Panc1 (cell line): Measurements from ENCODE around the gene MORN4. TPM values are rescaled to one million over a fixed set of nuclear protein-coding genes. Genes with fewer than 3 reads are reported as not detected.

Experiments
- ATAC-seq: fragments of 200-7000 bp; cut with Tn5 transposase; 2 replicates; pipeline ENCODE4 v1.9.1; 2020; ENCODE audit warnings: mild to moderate bottlenecking, moderate library complexity
- BruUV-seq: library from RNA; stranded (reverse); fragments of 400-500 nt; replicated peaks from 2 replicates; lab custom pipeline; 2021; lab: Mats Ljungman, UMichigan
- CTCF ChIA-PET: fragments of 300-600 bp; sonication (Branson Sonifier 250); formaldehyde crosslinking; loops from one replicate; lab custom pipeline; 2022; ENCODE audit warnings: antibody characterized with exemption; lab: Charles Lee
- POLR2A ChIA-PET: fragments of 300-600 bp; sonication (Branson Sonifier 250); formaldehyde crosslinking; loops from one replicate; lab custom pipeline; 2022; ENCODE audit warnings: antibody characterized with exemption; lab: Charles Lee
- DNase-seq: peaks from one replicate; pipeline ENCODE4 v3.0.0-alpha.2; 2010; ENCODE audit warnings: low read depth, low spot score
- H3K27ac ChIP-seq: 2 replicates; pipeline ENCODE4 v1.5.1; 2011; ENCODE audit warnings: mild to moderate bottlenecking, low read length, inconsistent platforms
- H3K27me3 ChIP-seq: fragments of 200-500 bp; sonication (Bioruptor generic); 2 replicates; pipeline ENCODE4 v1.6.0; 2014; ENCODE audit warnings: low read length, inconsistent platforms; ENCODE audit not compliant: control insufficient read depth, insufficient read depth
- H3K36me3 ChIP-seq: fragments of 200-500 bp; sonication (Bioruptor generic); 2 replicates; pipeline ENCODE4 v1.5.1; 2014; ENCODE audit warnings: inconsistent platforms, mild to moderate bottlenecking, low read length, moderate library complexity; ENCODE audit not compliant: control insufficient read depth, insufficient read depth
- H3K4me1 ChIP-seq: 2 replicates; pipeline ENCODE4 v1.5.1; 2011; ENCODE audit warnings: inconsistent platforms, mild to moderate bottlenecking, low read length, moderate library complexity; ENCODE audit not compliant: control insufficient read depth, insufficient read depth
- H3K4me3 ChIP-seq, 2 experiments: 2 replicates each; pipeline ENCODE4 v1.5.1; 2011 to 2012; ENCODE audit warnings: low read depth in 2 of 2, low read length in 2 of 2, mild to moderate bottlenecking in 2 of 2, inconsistent platforms in 1 of 2, moderate library complexity in 1 of 2
- H3K9me3 ChIP-seq: fragments of 200-500 bp; sonication (Bioruptor generic); 2 replicates; pipeline ENCODE4 v1.5.1; 2014; ENCODE audit warnings: low read depth, mild to moderate bottlenecking, inconsistent platforms, low read length, moderate library complexity; ENCODE audit not compliant: control insufficient read depth, insufficient read depth
- CTCF ChIP-seq: fragments of 450-650 bp; IDR thresholded peaks from 2 replicates; pipeline ENCODE4 v1.5.1; 2017; ENCODE audit warnings: mild to moderate bottlenecking
- POLR2AphosphoS5 ChIP-seq: IDR thresholded peaks from 2 replicates; pipeline ENCODE4 v1.6.1; 2012; ENCODE audit warnings: mild to moderate bottlenecking, low read depth, low read length, moderate library complexity
- REST ChIP-seq, 2 experiments: IDR thresholded peaks; 2 replicates each; pipeline ENCODE4 v1.6.1; 2011 to 2012; ENCODE audit warnings: low read depth in 2 of 2, control low read depth in 1 of 2, low read length in 1 of 2, mild to moderate bottlenecking in 1 of 2, moderate library complexity in 1 of 2; ENCODE audit not compliant: insufficient read depth in 1 of 2
- SIN3A ChIP-seq: IDR thresholded peaks from 2 replicates; pipeline ENCODE4 v1.6.1; 2012; ENCODE audit warnings: low read depth, mild to moderate bottlenecking, low read length, moderate library complexity, borderline replicate concordance; ENCODE audit not compliant: insufficient read depth
- TCF7L2 ChIP-seq: IDR thresholded peaks from 2 replicates; pipeline ENCODE4 v1.6.1; 2011; ENCODE audit warnings: mild to moderate bottlenecking, low read depth, low read length, inconsistent platforms
- in situ Hi-C: cut with HindIII; loops from 2 replicates; pipeline ENCODE4 v1.10.0; 2016; ENCODE audit warnings: low sequenced_read_pairs, low pct_unique_long_range_greater_than_20kb
- intact Hi-C: fragments of 100-400 bp; cut with micrococcal nuclease; formaldehyde crosslinking; loops from one replicate; pipeline ENCODE4 v1.10.0; 2022; ENCODE audit not compliant: unreplicated experiment
- total RNA-seq: library from RNA; stranded (reverse); gene quantifications from one replicate; pipeline ENCODE4 v1.2.1, GENCODE V29; 2021; ENCODE audit not compliant: unreplicated experiment

The MORN4 gene
- total RNA-seq, 1 experiment from 2014 or later = 17.9 TPM

GRCh38 chr10:97666992-97667391 lies 33.7 kb upstream of the MORN4 start:
- CTCF ChIA-PET = interaction anchor here (0.7 kb wide), 1 partner anchor 14 kb away, joined by 3 read pairs; no protein-coding TSS in a partner anchor
- in situ Hi-C loops = no loop called here

GRCh38 chr10:97664282-97664850 lies 31.1 kb upstream of the MORN4 start:
- H3K27me3 ChIP-seq = no peaks in the 10 kb centered on the region
- in situ Hi-C loops = no loop called here
- BruUV-seq = no TSS peak
- POLR2A ChIA-PET = no interaction called here
- CTCF ChIA-PET = no interaction called here
- TF ChIP-seq CTCF (no peak), TCF7L2 (no peak)
- intact Hi-C loops = no loop called here
- DNase-seq (no peak), ATAC-seq (no peak)
- no peaks in the 10 kb centered on the region for H3K9me3 ChIP-seq
- peaks cover 10% of the 10 kb centered on the region for H3K36me3 ChIP-seq
- no peak overlapping the region for H3K4me3 ChIP-seq
- H3K27ac ChIP-seq = no peak overlapping the region
- H3K4me1 ChIP-seq = no peaks in the 10 kb centered on the region

More at GRCh38 chr10:97666992-97667391, 33.7 kb upstream of the MORN4 start:
- H3K9me3 ChIP-seq = no peaks in the 10 kb centered on the region
- H3K36me3 ChIP-seq = peaks cover 9% of the 10 kb centered on the region
- no peaks in the 10 kb centered on the region for H3K27me3 ChIP-seq
- H3K27ac ChIP-seq = no peak overlapping the region
- ATAC-seq (no peak), DNase-seq (no peak)
- no peaks in the 10 kb centered on the region for H3K4me1 ChIP-seq
- intact Hi-C loops = no loop called here
- no peak overlapping the region for H3K4me3 ChIP-seq
- POLR2A ChIA-PET = no interaction called here
- TF ChIP-seq SIN3A (no peak), POLR2AphosphoS5 (no peak), CTCF (no peak), TCF7L2 (no peak), REST (IDR thresholded peaks at IDR 0.05; ENCODE audit: insufficient read depth in 1 of 2, low read depth in 2 of 2, low read length in 1 of 2) (no peak)
- no TSS peak for BruUV-seq
